ENCODE data around the gene SLC5A2. TPM values are rescaled to one million over a fixed set of nuclear protein-coding genes. Genes with fewer than 3 reads are reported as not detected.
"Not testable (repeated sequence)": the region's sequence is repeated elsewhere in the genome, so short reads cannot be mapped to it uniquely, and the experiment has no call there.

The SLC5A2 gene
- total and polyA plus RNA-seq, 2 experiments from 2014 or later = 0.36 to 4.9 TPM

- Histone ChIP-seq H3K4me3 (no peak overlapping the region), H3K27me3 (no peaks in the 10 kb centered on the region), H3K9me3 (ENCODE audit: low read depth) (no peaks in the 10 kb centered on the region), H3K36me3 (no peaks in the 10 kb centered on the region), H3K27ac (no peak overlapping the region), H3K4me1 (ENCODE audit: low read depth) (peaks cover 14% of the 10 kb centered on the region)
- no peak for DNase-seq (ENCODE audit: low read depth in 1 of 2, low spot score in 1 of 2)
- TF ChIP-seq CTCF (IDR thresholded peaks at IDR 0.05; ENCODE audit: low read depth, low read length) = no peak
Observed at GRCh38 chr16:31439519-31439918, 43.4 kb upstream of the SLC5A2 start.

GRCh38 chr16:31440516-31441184 lies 42.3 kb upstream of the SLC5A2 start:
- Histone ChIP-seq H3K9me3 (ENCODE audit: low read depth) (no peaks in the 10 kb centered on the region), H3K36me3 (no peaks in the 10 kb centered on the region), H3K27ac (peak overlapping the region; percentile 63), H3K4me1 (ENCODE audit: low read depth) (peaks cover 14% of the 10 kb centered on the region), H3K27me3 (no peaks in the 10 kb centered on the region), H3K4me3 (no peak overlapping the region)
- no peak for TF ChIP-seq CTCF (IDR thresholded peaks at IDR 0.05; ENCODE audit: low read depth, low read length)
- DNase-seq (ENCODE audit: low read depth in 1 of 2, low spot score in 1 of 2) = peak in 1 of 2 donors; percentile 27

- no peaks in the 10 kb centered on the region for H3K9me3 ChIP-seq (ENCODE audit: low read depth)
- peaks cover 14% of the 10 kb centered on the region for H3K4me1 ChIP-seq (ENCODE audit: low read depth)
- peak overlapping the region; percentile 42 for H3K4me3 ChIP-seq
- no peaks in the 10 kb centered on the region for H3K27me3 ChIP-seq
- H3K27ac ChIP-seq = no peak overlapping the region
- no peaks in the 10 kb centered on the region for H3K36me3 ChIP-seq
- TF ChIP-seq CTCF (IDR thresholded peaks at IDR 0.05; ENCODE audit: low read depth, low read length) = no peak
- no peak for DNase-seq (ENCODE audit: low read depth in 1 of 2, low spot score in 1 of 2)
Observed at GRCh38 chr16:31441956-31442355, 41.0 kb upstream of the SLC5A2 start.

- H3K4me1 ChIP-seq (ENCODE audit: low read depth); DNase-seq (ENCODE audit: low read depth in 1 of 2, low spot score in 1 of 2); H3K27ac ChIP-seq; H3K36me3 ChIP-seq; H3K9me3 ChIP-seq (ENCODE audit: low read depth); H3K27me3 ChIP-seq; H3K4me3 ChIP-seq: not testable (repeated sequence)
Observed at GRCh38 chr16:31445931-31446330, 37.0 kb upstream of the SLC5A2 start.

- Histone ChIP-seq H3K36me3 (no peaks in the 10 kb centered on the region), H3K4me1 (ENCODE audit: low read depth) (peaks cover 28% of the 10 kb centered on the region), H3K4me3 (no peak overlapping the region), H3K9me3 (ENCODE audit: low read depth) (no peaks in the 10 kb centered on the region), H3K27ac (peak overlapping the region; percentile 70), H3K27me3 (no peaks in the 10 kb centered on the region)
- no peak for DNase-seq (ENCODE audit: low read depth in 1 of 2, low spot score in 1 of 2)
- TF ChIP-seq CTCF (IDR thresholded peaks at IDR 0.05; ENCODE audit: low read depth, low read length) = no peak
Observed at GRCh38 chr16:31451201-31451600, 31.7 kb upstream of the SLC5A2 start.

- Histone ChIP-seq H3K4me3 (no peak overlapping the region), H3K27ac (peak overlapping the region; percentile 70)
- peak; percentile 75 to 79 for DNase-seq (ENCODE audit: low read depth in 1 of 2, low spot score in 1 of 2)
Observed at GRCh38 chr16:31451681-31452351, 31.1 kb upstream of the SLC5A2 start.

More at GRCh38 chr16:31451681-31452351, 31.1 kb upstream of the SLC5A2 start:
- Histone ChIP-seq H3K4me1 (ENCODE audit: low read depth) (peaks cover 28% of the 10 kb centered on the region), H3K27me3 (no peaks in the 10 kb centered on the region), H3K9me3 (ENCODE audit: low read depth) (no peaks in the 10 kb centered on the region), H3K36me3 (no peaks in the 10 kb centered on the region)
- TF ChIP-seq CTCF (IDR thresholded peaks at IDR 0.05; ENCODE audit: low read depth, low read length) = peak; percentile 78

Measured in cardiac muscle cell (in vitro differentiated cells and primary cell).